Caco-2 (cell line): ENCODE data around the gene SLC12A5. TPM values are rescaled to one million over a fixed set of nuclear protein-coding genes. Genes with fewer than 3 reads are reported as not detected.

Source experiments
- BruUV-seq: library from RNA; stranded (reverse); fragments of 400-500 nt; replicated peaks from 2 replicates; lab custom pipeline; 2021; lab: Mats Ljungman, UMichigan
- CTCF ChIA-PET: fragments of 300-600 bp; sonication (Branson Sonifier 250); formaldehyde crosslinking; loops from one replicate; lab custom pipeline; 2022; ENCODE audit warnings: antibody characterized with exemption; lab: Charles Lee
- POLR2A ChIA-PET: fragments of 300-600 bp; sonication (Branson Sonifier 250); formaldehyde crosslinking; loops from one replicate; lab custom pipeline; 2022; ENCODE audit warnings: antibody characterized with exemption; lab: Charles Lee
- DNase-seq, 2 experiments: peaks; one replicate each; pipeline versions ENCODE4 v3.0.0 to v3.0.0-alpha.2; 2020 to 2022
- H3K27me3 ChIP-seq: replicated peaks from 2 replicates; pipeline ENCODE4 v1.6.0; 2011; ENCODE audit warnings: low read length; ENCODE audit not compliant: control insufficient read depth, insufficient read depth
- H3K36me3 ChIP-seq: 2 replicates; pipeline ENCODE4 v1.5.1; 2011; ENCODE audit warnings: low read length; ENCODE audit not compliant: control insufficient read depth, insufficient read depth
- H3K4me1 ChIP-seq: fragments of 250-450 bp; sonication (Bioruptor Pico); 2 replicates; pipeline ENCODE4 v1.5.1; 2020; ENCODE audit warnings: mild to moderate bottlenecking
- H3K4me3 ChIP-seq: 2 replicates; pipeline ENCODE4 v1.5.1; 2011; ENCODE audit warnings: low read depth, mild to moderate bottlenecking, control low read depth, low read length
- H3K9me3 ChIP-seq: fragments of 250-450 bp; sonication (Bioruptor Pico); 2 replicates; pipeline ENCODE4 v1.5.1; 2020; ENCODE audit warnings: mild to moderate bottlenecking, moderate library complexity
- H3K27ac Mint-ChIP-seq: one replicate; pipeline ENCODE4 v1.8.0; 2022; ENCODE audit warnings: mixed read lengths; ENCODE audit not compliant: unreplicated experiment
- H3K27me3 Mint-ChIP-seq: one replicate; pipeline ENCODE4 v1.8.0; 2022; ENCODE audit warnings: mixed read lengths; ENCODE audit not compliant: insufficient read depth, unreplicated experiment
- H3K36me3 Mint-ChIP-seq: one replicate; pipeline ENCODE4 v1.8.0; 2022; ENCODE audit warnings: mild to moderate bottlenecking, mixed read lengths; ENCODE audit not compliant: insufficient read depth, unreplicated experiment
- H3K4me1 Mint-ChIP-seq: one replicate; pipeline ENCODE4 v1.8.0; 2022; ENCODE audit warnings: low read depth, mixed read lengths; ENCODE audit not compliant: unreplicated experiment
- H3K4me3 Mint-ChIP-seq: one replicate; pipeline ENCODE4 v1.8.0; 2022; ENCODE audit warnings: mild to moderate bottlenecking, moderate library complexity, mixed read lengths; ENCODE audit not compliant: unreplicated experiment
- H3K9me3 Mint-ChIP-seq: one replicate; pipeline ENCODE4 v1.8.0; 2022; ENCODE audit warnings: mixed read lengths; ENCODE audit not compliant: unreplicated experiment
- intact Hi-C: fragments of 100-400 bp; cut with micrococcal nuclease; formaldehyde crosslinking; loops from one replicate; pipeline ENCODE4 v1.10.0; 2022; ENCODE audit not compliant: unreplicated experiment
- total RNA-seq: library from RNA; stranded (reverse); gene quantifications from 2 replicates; pipeline ENCODE4 v1.2.3, GENCODE V29; 2022
- TF ChIP-seq, protein P1 (sequence below), 2 experiments: fragments of 200-600 bp in 1 of 2; IDR thresholded peaks; 1 replicate in 1 of 2; 2 replicates in 1 of 2; pipeline versions ENCODE4 v1.5.1 to v1.8.0; 2011 to 2022; ENCODE audit warnings: antibody characterized with exemption in 1 of 2, control low read depth in 1 of 2, inconsistent platforms in 1 of 2, low read depth in 1 of 2, low read length in 1 of 2, mild to moderate bottlenecking in 1 of 2, moderate library complexity in 1 of 2; ENCODE audit not compliant: insufficient read depth in 1 of 2, severe bottlenecking in 1 of 2, unreplicated experiment in 1 of 2

SLC12A5 gene
- total RNA-seq, 1 experiment from 2014 or later: 1.9 TPM

DNA sequence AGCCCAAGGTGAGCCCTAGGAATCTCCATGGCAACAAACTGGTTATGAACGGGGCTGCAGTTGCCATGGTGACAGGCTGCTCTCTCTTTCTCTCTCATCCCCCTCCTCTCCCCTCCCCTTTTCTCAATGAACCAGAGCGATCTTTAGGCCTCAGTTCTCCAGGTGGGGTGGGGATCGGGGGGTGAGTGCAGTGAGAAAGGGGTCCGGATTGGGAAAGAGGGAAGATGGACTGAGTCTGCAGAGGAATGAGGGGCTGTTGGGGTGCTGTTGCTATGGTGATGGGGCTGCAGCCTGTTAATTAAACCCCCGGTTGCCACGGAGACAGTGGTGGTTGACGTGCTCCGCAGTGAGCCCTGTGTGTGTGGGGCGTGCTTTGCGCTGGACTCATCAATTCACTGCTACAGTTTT is 3.6 kb upstream of the SLC12A5 start:
- Mint-ChIP-seq H3K4me3 (no peak overlapping the region), H3K9me3 (no peaks in the 10 kb centered on the region), H3K27ac (no peak overlapping the region), H3K36me3 (no peaks in the 10 kb centered on the region), H3K4me1 (no peaks in the 10 kb centered on the region), H3K27me3 (peaks cover 26% of the 10 kb centered on the region)
- CTCF ChIA-PET: interaction anchor here (0.7 to 1.4 kb wide), 2 partner anchors 18 to 38 kb away, joined by 3 read pairs; no protein-coding TSS in a partner anchor
- POLR2A ChIA-PET: no interaction called here
- peak in 1 of 2 experiments; percentile 40 for DNase-seq
- no peak overlapping the region for H3K4me3 ChIP-seq
- BruUV-seq: no TSS peak
- peaks cover 1% of the 10 kb centered on the region; the same call in 1 of the 2 replicates for H3K27me3 ChIP-seq
- no peaks in the 10 kb centered on the region for H3K9me3 ChIP-seq
- no peaks in the 10 kb centered on the region for H3K36me3 ChIP-seq
- no peaks in the 10 kb centered on the region for H3K4me1 ChIP-seq
- intact Hi-C loops: no loop called here
- TF ChIP-seq, protein P1, sequence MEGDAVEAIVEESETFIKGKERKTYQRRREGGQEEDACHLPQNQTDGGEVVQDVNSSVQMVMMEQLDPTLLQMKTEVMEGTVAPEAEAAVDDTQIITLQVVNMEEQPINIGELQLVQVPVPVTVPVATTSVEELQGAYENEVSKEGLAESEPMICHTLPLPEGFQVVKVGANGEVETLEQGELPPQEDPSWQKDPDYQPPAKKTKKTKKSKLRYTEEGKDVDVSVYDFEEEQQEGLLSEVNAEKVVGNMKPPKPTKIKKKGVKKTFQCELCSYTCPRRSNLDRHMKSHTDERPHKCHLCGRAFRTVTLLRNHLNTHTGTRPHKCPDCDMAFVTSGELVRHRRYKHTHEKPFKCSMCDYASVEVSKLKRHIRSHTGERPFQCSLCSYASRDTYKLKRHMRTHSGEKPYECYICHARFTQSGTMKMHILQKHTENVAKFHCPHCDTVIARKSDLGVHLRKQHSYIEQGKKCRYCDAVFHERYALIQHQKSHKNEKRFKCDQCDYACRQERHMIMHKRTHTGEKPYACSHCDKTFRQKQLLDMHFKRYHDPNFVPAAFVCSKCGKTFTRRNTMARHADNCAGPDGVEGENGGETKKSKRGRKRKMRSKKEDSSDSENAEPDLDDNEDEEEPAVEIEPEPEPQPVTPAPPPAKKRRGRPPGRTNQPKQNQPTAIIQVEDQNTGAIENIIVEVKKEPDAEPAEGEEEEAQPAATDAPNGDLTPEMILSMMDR (IDR thresholded peaks at IDR 0.05; ENCODE audit: insufficient read depth in 1 of 2, low read depth in 1 of 2, low read length in 1 of 2, severe bottlenecking in 1 of 2, unreplicated experiment in 1 of 2): no peak

DNA sequence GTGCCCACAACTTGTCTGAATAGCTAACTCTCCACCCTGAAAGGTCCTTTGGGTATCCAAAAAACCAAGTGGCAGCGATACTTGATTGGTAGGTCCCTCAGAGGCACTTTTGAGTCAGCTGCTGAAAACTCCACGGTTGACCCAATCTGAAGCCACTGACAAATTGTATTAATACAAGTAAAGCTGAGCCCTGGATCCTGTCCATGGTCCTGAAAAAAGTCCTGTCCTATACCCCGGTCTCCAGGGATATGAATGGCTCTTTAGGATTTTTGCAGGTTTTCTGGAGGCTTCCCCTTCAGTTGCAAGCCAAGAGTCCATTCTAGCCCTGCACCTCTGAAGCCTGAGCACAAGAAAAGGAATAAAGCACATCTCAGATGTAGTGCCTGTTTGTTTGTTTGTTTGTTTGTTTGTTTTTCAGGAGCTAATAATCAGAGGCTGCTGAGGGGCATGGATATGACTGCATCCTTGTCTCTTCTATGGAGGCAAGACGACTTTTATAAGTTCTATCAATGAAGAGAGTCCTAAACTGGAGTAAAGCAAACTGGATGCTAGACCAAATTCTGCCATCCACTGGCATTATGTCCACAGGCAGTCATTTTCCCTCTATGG is 1.7 kb upstream of the SLC12A5 start:
- peak; percentile 78 to 86 for DNase-seq
- intact Hi-C loops: loop anchor here (1.0 kb wide), 1 partner anchor 14 kb away; no protein-coding TSS in a partner anchor
- Mint-ChIP-seq H3K27ac (no peak overlapping the region), H3K4me1 (no peaks in the 10 kb centered on the region), H3K27me3 (peaks cover 20% of the 10 kb centered on the region), H3K4me3 (no peak overlapping the region), H3K36me3 (no peaks in the 10 kb centered on the region), H3K9me3 (no peaks in the 10 kb centered on the region)
- ChIA-PET CTCF (interaction anchor here (0.8 to 1.3 kb wide), 2 partner anchors 40 to 58 kb away, joined by 3 read pairs; no protein-coding TSS in a partner anchor), POLR2A (no interaction called here)
- BruUV-seq: no TSS peak
- no peaks in the 10 kb centered on the region for H3K9me3 ChIP-seq
- H3K4me1 ChIP-seq: no peaks in the 10 kb centered on the region
- no peaks in the 10 kb centered on the region for H3K36me3 ChIP-seq
- TF ChIP-seq, protein P1 (IDR thresholded peaks at IDR 0.05; ENCODE audit: insufficient read depth in 1 of 2, low read depth in 1 of 2, low read length in 1 of 2, severe bottlenecking in 1 of 2, unreplicated experiment in 1 of 2): no peak
- no peak overlapping the region for H3K4me3 ChIP-seq
- H3K27me3 ChIP-seq: peaks cover 1% of the 10 kb centered on the region; the same call in 1 of the 2 replicates

DNA sequence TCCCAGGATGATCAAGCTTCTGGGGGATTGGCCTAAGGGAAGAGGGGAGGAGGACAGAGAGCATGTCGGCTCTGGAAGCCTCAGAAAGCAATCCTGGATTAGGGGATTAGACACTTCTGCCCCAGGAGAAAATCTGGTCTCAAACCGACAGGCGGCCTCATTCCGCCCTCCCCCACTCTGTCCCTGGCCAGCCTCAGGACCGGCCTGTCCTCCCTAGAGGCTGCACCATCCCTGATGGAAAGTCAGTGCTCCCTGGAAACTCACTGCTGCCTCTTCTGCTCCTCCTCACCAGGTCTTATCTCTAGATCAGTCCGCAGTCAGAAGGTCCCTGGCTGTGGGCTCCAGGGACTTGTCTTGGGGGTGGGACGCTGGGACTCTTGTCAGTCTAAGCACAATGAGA is 905 bp upstream of the SLC12A5 start:
- H3K4me3 Mint-ChIP-seq: no peak overlapping the region
- no peaks in the 10 kb centered on the region for H3K36me3 ChIP-seq
- peak in 1 of 2 experiments; percentile 41 for DNase-seq
- H3K4me1 ChIP-seq: no peaks in the 10 kb centered on the region
- intact Hi-C loops: no loop called here
- TF ChIP-seq, protein P1 (IDR thresholded peaks at IDR 0.05; ENCODE audit: insufficient read depth in 1 of 2, low read depth in 1 of 2, low read length in 1 of 2, severe bottlenecking in 1 of 2, unreplicated experiment in 1 of 2): no peak
- H3K4me1 Mint-ChIP-seq: no peaks in the 10 kb centered on the region
- POLR2A ChIA-PET: no interaction called here
- no peaks in the 10 kb centered on the region for H3K36me3 Mint-ChIP-seq
- no peaks in the 10 kb centered on the region for H3K9me3 Mint-ChIP-seq
- no peak overlapping the region for H3K27ac Mint-ChIP-seq
- peaks cover 1% of the 10 kb centered on the region; the same call in 1 of the 2 replicates for H3K27me3 ChIP-seq
- peaks cover 24% of the 10 kb centered on the region for H3K27me3 Mint-ChIP-seq
- CTCF ChIA-PET: interaction anchor here (1.3 kb wide), 1 partner anchor 41 kb away, joined by 3 read pairs; no protein-coding TSS in a partner anchor
- BruUV-seq: no TSS peak
- H3K4me3 ChIP-seq: no peak overlapping the region
- H3K9me3 ChIP-seq: no peaks in the 10 kb centered on the region
